GM12874 (cell line): ENCODE results near the gene SF3A1.

Source experiments
- TF ChIP-seq, protein P1 (sequence below): IDR thresholded peaks from 2 replicates; pipeline ENCODE4 v1.5.1; 2011; ENCODE audit warnings: low read depth, mild to moderate bottlenecking, control low read depth, low read length, moderate library complexity; ENCODE audit not compliant: insufficient read depth

SF3A1 gene

DNA sequence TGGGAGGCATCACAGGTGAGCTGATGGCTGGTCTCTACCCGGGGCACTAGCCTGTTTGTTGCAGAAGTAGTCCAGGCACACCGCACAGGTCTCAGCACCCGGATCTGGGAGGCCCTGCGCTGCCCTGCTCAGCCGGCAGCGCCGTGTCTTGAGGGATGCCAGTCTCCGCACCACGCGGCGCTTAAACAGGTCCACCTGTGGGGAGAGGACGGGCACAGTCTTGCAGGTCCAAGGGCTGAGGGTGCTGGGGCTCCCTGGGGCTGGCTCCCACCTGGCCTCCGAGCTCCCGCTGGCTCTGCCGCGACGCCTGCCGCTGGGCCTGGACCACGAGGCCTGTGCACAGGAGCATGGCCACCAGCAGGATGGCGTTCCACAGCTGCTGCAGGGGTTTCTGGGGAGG lies 23.3 kb upstream of the SF3A1 start:
- TF ChIP-seq, protein P1, sequence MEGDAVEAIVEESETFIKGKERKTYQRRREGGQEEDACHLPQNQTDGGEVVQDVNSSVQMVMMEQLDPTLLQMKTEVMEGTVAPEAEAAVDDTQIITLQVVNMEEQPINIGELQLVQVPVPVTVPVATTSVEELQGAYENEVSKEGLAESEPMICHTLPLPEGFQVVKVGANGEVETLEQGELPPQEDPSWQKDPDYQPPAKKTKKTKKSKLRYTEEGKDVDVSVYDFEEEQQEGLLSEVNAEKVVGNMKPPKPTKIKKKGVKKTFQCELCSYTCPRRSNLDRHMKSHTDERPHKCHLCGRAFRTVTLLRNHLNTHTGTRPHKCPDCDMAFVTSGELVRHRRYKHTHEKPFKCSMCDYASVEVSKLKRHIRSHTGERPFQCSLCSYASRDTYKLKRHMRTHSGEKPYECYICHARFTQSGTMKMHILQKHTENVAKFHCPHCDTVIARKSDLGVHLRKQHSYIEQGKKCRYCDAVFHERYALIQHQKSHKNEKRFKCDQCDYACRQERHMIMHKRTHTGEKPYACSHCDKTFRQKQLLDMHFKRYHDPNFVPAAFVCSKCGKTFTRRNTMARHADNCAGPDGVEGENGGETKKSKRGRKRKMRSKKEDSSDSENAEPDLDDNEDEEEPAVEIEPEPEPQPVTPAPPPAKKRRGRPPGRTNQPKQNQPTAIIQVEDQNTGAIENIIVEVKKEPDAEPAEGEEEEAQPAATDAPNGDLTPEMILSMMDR = no peak

DNA sequence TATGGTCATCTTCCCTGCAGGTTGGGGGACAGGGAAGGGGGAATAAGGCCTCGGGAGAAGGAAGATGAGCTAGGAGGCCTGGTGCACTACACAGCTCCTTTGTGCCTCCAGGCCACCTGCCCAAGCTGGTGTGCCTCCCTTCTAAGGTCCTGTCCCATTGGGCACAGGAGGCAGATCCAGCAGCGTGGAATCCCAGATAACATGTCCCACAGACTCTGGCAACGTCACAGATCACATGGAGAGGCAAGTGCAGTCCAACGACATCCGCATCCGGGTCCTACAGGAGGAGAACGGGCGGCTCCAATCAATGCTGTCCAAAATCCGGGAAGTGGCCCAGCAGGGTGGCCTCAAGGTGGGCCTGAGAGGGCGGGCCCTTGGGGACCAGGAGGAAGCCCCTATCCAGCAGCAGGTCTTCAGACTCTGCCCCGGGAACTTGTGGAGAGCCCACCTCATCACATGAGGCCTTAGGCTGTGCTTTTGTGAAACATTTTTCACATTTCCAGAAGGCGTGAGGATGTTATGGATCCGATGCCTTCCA lies 18.7 kb upstream of the SF3A1 start:
- TF ChIP-seq, protein P1 = no peak

DNA sequence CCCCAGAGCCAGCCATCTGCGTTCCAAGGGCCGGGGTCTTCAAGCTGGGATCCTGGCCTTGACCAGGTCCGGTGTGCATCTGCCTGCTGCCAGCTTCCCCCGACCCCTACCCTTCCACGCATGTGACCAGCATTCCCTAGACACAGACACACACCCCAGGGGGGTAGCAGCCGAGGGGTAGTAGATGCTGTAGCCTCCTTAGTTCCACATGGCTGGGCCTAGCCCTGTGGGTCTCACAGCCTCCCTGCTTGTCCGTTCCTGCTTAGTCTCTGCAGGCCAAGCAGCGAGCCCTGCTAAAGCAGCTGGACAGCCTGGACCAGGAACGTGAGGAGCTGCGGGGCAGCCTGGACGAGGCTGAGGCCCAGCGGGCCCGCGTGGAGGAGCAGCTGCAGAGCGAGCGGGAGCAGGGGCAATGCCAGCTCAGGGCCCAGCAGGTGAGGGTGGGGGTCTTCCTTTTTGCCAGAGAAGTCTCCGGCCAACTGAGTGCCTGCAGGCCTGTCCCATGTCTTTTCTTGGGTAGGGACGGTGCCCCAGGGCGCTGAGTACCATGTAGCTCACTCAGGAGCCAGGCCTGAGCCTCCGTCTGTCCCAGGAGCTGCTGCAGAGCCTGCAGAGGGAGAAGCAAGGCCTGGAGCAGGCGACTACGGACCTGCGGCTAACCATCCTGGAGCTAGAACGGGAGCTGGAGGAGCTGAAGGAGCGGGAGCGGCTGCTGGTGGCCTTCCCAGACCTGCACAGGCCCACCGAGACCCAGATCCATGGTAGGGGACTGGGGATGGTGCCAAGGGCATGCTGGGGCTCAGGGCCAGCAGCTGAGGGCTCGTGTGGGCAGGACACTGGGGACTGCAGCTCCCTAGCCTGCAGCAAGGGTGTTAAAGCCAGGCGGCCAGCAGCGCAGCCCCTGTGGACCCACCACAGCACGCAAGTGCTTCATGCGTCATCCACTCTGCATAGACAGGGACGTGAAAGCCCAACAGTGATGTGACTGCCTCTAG lies 16.9 kb upstream of the SF3A1 start:
- TF ChIP-seq, protein P1 = no peak

DNA sequence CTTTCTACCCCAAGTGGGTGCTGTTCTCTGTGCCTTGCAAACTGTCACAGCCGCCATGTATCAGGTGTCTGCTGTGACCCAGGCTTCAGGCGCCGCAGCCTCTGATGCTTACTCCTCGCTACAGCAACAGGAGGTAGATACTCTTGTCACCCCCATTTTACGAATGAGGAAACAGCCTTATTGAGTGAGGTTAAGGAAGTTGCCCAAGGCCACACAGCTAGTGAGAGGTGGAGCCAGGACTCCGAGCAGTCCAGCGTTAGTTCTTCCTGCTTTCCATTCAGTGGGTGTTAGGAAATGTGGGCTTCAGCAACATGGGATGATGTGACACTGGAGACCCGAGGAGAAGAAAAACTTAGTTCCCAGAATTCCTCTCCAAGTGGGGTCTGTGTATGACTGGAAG lies 16.2 kb upstream of the SF3A1 start:
- TF ChIP-seq, protein P1 = no peak

- TF ChIP-seq, protein P1 = no peak
Observed at GRCh38 chr22:30371981-30372380, 15.3 kb upstream of the SF3A1 start.

DNA sequence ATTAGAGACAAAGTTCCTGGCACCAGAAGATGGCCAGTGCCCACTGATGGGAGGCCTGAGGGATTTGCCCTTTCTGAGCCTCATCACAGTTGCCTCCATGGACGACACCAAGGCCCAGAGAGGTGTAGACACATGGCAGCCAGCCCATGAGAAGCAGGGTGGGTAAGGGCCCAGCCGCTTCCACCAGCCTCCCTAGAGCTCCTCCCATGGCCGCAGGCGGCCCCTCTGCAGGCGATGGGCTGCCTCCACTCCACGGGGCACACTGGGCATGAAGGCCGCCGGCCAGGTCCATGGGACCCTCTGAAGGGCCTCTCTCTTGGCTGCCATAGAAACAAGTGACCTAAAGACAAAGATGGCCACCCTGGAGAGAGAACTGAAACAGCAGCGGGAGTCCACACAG lies 14.6 kb upstream of the SF3A1 start:
- TF ChIP-seq, protein P1 = no peak

GRCh38 chr22:30370641-30371230 lies 14.0 kb upstream of the SF3A1 start:
- TF ChIP-seq, protein P1 = no peak
